Umbilical cord (tissue), 2 donors: ENCODE data around the gene COL27A1. TPM values are rescaled to one million over a fixed set of nuclear protein-coding genes. Genes with fewer than 3 reads are reported as not detected.

Source experiments
- DNase-seq: peaks from one replicate; pipeline ENCODE4 v3.0.0-alpha.2; 2015; ENCODE audit warnings: low spot score
- total RNA-seq: library from RNA; depleted of rRNA; stranded (reverse); fragments of >200 nt; gene quantifications from one replicate; pipeline ENCODE4 v1.2.3, GENCODE V29; 2014; ENCODE audit warnings: low replicate concordance; ENCODE audit not compliant: insufficient read depth

Gene COL27A1
- 12.3 TPM for total RNA-seq

DNA sequence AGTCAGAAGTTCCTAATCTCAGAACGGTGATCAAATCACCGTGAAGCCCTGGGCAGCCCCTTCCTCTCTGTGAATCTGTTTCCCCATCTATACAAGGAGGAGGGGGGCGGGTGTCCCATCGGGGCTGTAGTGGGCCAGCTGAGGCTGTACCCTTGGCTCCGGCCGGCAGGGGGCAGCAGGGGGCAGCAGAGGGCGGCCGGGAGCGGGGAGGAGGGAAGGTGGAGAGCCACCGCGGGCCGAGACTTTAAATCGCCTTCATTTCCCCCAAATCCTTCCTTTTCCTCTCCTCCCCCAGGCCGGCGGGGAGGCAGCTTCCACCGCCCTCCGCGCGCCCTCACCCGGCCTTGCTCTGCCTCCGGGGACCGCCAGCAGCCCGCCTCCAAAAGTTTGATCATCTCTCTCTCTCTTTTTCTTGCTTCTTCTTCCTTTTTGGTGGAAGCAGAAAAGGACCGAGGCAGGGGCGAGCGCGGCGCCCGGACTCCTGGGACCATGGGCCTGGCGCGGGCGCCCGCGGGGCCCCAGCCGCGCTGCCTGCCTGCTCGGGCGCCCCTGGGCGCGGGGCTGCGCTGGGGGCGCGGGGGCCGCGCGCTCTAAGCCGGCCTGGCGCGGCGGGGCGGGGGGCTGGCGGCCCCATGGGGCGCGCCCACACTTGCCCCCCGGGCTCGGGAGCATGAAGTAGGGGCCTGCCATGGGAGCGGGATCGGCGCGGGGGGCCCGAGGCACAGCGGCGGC is at the start of gene COL27A1:
COL27A1 (plus strand) TSS at position 275 of the 732 bp plus-strand sequence; CDS start at position 689, 414 bp downstream.
- peak; percentile 89 for DNase-seq

DNA sequence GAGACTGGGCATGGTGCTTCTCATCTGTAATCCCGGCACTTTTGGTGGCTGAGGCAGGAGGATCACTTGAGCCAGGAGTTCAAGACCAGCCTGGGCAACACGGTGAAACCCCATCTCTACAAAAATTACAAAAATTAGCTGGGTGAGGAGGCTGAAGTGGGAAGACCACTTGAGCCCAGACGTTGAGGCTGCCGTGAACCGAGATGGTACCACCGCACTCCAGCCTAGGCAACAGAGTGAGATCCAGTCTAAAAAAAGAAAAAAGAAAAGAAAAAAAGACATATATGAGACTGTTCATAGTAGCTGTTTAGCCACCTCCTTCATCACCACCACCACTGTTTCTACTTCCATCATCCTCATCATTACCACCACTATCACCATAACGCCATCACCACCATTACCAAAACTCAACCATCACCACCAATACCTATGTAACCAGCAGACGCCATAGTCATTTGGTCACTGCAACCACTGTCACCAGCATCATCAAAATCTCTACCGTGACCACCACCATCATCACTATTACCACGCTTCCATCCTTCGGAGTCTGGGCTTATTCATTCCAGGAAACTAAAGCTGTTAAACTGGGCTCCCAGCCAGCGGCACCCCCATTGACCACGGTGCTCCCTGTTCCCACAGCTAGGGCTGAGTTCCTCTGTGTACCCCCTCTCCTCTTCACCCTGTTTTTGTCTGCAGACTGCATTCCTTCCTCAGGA is 47.9 kb upstream of the COL27A1 start:
- no peak for DNase-seq

DNA sequence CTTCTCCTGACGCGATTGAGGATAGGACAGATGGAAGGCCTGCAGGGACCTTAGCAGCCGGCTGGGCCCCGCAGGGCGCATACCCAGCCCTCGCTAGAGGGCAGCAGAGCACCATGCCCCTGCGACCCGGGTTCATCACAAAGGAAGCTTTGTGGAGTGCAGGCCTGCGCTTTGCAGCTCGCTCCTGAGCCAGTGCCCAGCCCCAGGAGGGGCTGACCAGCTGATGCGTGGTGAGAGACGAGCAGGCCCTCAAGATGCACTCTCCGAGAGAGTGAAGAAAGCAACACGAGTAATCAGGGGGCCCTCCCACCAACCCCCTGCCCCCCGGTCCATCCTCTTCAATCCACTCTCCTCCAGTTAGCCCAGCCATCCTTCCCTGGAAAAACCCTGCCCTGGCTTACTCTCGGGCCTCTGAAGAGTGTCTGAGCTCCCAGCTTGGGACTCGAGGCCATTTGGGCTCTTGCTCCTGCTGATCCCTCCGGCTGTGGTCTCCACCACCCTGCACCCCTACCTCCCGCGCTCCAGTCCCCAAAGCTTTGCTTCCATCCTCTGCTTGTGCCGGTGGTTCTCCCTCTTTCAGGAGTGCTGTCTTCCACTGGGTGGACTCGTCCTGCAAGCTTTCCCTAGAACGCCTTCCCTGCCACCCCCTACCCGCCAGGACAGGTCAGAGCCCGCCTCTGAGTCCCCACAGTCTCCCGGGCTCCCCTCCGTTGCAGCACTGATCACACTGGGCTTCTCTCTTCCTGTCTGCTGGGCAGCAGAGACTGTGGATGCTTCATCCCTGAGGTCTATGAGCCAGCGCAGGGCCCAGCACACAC is 47.1 kb upstream of the COL27A1 start:
- peak; percentile 88 for DNase-seq

DNA sequence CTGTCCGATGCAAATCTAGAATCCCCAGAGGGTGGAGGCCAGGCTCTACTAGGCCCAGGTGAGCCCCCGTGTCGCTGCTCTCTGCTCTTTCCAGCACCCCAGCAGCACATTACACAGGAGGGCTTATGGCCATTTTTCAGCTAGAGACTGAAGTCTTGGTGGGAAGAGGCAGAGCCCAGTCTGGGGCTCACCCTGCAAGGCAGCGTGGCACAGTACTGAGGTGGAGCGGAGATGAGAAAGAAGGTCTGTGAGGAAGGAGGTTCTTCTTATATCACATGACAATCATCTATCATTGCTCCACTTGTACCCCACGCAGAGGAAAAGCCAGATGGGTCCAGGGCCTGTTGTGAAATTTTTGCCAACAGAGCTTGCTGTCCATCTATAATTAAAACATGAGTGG is 46.2 kb upstream of the COL27A1 start:
- DNase-seq, result no peak

DNA sequence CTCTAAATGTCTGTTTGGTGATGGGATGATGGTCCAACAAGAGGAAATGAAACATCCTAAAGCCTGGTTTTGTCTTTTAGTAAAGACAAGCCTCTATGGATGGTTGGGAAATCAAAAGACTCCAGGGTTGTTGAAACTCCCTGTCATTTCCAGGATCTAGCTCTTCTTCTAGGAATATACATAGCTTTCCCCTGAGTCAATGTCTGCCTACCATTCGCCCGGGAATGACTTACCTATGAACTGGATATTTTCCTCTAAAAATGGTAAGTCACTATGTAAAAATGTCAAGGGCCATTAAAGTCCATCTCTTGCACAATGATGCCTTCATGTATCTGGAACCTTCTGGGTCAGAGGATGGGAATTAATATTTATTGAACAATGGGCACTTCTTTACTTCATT is 45.2 kb upstream of the COL27A1 start:
- no peak for DNase-seq

DNA sequence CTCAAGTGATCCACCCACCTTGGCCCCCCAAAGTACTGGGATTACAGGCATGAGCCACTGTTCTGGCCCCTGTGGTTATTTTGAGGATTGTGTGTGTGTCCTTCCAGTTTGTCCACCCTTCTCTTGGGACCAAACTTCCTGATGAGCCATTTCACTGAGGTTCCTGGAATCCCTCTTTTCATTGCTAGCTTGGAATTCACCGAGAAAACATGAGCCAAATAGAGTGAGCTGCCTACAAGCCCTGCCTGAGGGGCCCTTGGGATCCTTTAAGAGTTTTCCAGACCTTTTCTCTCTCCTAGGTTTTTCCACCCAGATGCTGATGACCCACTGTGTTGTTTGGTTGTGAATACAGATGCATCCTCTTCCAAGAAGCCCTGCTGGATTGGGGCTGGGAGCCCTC is 43.0 kb upstream of the COL27A1 start:
- no peak for DNase-seq

DNA sequence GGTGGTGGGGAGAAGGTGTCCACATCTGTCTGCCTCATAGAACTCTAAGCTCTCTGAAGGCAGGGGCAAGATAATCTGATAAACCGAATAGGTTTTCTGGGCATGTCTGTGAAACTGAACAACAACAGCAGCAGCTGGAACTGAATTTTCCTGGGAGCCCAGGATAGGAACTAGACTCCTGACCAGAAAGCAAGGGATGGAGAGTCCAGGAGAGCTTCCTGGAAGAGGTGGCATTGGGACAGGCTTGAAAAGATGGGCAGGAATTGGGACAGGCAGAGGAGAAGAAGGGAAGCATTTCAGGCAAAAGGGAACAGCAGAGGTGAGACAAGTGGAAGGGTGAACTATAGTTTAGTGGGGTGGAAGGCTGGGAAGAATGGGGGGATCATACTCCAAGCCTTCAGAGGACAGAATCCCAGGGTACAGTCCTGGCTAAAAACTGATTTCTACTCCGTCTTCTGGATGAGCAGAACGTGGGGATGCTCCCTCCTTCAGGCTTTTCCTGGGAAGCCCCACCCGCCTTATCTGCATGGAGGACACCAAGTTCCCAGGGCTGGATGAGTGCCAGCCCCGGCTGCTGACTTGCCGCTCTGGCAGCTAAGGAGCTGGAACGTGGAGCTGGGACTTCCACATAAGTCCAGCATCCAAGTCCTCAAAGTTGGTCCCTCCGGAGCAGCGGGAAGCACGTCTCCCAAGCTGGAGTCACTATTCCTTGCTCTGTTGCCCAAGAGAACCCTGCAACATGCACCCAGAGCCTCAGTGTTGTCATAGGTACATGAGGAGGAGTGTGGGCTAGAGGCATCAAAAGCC is 42.4 kb upstream of the COL27A1 start:
- DNase-seq, result peak; percentile 86

DNA sequence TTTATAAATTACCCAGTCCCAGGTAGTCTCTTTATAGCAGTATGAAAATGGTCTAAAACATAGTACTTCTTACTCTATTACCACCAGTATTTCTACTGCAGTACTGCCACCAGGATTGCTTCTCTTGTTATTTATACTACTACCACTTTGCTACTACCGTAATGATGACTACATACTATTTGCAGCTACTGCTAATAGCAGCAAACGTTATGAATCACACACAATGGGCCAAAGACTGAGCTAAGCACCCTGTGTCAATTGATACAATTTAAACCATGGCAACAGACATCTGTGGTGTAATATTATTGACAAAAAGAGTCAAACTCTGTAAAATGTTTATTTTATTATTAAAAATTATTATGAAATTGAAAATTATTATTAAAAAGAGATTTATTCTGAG is 41.0 kb upstream of the COL27A1 start:
- DNase-seq, result no peak

DNA sequence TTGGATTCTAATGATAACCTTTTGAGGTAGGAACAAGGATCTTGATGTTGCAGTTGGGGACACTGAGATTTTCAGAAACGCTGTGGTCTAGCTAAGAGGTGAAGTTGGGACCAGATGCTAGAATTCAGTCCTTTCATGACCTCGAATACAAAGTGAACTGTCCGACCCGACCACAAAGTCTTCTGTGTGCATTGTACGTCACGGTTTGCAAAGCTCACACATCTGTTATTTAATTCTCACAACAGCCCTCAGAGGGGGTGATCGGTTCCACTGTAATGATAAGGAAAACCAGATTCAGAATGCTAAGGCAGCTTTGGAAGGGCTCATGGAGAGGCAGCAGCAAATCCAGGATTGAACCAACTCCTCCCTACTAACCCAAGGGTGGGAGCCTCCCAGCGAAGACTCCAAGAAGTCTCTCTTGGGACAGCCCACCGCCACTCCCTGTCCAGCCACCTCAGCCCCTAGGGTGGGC is 39.6 kb upstream of the COL27A1 start:
- DNase-seq, result peak; percentile 92

DNA sequence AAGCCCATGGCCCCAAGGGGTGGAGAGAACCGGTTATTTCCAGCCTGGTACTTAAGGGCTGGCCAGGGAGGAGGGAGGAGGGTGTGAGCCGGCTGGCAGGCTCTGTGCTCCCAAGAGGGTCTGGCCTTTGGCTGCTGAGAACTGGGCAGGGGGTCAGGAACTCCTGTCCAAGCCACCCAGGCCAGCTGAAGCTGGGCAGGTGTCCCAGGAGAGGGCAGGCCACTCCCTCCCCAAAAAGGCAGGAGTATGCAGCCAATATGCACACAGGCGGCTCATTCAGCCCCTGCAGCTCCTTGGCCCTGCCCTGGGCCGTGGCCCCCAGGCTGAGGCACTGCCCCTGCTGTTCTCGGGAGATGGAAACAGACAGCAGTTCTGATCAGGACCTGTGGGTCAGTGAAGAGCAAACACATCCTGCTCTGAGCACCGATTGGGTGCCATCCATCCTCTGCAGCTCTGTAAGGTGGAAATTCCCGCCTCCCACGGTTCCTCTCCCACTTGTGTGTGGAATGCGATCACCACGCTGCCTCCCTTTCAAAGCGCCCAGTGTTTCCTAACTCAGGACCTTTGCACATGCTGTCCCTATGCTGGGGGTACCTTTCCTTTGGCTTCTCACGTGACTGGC is 39.1 kb upstream of the COL27A1 start:
- DNase-seq, result no peak

DNA sequence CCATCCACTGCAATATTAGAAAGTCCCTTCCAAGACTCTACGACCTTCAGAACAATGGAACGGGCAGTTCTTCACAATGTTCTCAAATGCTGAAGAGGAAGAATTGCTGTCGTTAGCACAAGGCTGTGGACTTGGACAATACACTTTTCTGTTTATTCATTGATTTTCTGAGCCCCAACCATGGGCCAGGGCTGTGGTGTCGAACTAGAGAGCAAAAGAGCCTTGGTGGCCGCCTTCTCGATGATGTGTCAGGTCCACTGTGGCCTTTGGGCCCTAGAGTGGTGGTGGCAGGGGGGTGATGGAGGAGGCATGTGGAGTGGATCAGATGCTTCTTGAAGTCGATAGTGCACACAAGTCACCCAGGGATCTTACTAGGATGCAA is 37.7 kb upstream of the COL27A1 start:
- no peak for DNase-seq

DNA sequence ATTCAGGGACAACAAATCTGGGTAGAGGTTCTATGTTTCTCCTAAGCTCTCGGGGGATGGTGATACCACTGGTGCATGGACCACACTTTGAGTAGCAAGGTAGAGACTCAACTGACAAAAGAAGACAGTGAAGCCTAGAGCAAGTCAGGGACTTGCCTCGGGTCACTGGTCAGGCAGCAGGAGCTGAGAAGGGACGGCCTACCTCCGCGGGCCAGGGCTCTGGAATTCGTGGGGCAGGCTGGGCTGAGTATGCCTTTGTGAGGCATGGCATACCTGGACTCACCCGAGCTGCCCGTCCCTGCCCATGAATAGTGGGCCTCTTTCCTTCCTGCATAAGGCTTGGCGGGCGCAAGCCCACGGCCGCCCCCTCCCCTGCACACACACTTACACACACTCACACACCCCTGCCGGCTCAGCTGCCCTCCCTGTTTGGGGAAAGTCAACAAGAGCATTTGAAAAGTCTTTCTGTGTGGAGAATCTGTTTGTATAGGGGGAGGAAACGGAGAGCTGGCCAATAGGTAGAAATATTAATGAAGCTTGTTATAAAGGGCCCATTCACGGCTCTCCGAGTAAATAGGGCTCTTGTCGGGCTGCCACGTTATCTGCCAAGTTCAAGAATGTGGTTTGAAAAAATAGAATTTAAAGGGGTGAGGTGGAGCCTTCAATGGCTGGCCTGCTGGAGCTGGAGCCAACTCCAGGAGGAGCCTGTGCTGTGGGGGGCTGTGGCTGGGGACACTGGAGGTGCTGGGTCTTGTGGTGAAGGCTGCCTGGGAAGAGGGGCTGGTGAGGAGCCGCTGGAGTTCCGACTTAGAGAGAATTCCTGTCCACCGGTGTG is 37.1 kb upstream of the COL27A1 start:
- DNase-seq, result no peak

DNA sequence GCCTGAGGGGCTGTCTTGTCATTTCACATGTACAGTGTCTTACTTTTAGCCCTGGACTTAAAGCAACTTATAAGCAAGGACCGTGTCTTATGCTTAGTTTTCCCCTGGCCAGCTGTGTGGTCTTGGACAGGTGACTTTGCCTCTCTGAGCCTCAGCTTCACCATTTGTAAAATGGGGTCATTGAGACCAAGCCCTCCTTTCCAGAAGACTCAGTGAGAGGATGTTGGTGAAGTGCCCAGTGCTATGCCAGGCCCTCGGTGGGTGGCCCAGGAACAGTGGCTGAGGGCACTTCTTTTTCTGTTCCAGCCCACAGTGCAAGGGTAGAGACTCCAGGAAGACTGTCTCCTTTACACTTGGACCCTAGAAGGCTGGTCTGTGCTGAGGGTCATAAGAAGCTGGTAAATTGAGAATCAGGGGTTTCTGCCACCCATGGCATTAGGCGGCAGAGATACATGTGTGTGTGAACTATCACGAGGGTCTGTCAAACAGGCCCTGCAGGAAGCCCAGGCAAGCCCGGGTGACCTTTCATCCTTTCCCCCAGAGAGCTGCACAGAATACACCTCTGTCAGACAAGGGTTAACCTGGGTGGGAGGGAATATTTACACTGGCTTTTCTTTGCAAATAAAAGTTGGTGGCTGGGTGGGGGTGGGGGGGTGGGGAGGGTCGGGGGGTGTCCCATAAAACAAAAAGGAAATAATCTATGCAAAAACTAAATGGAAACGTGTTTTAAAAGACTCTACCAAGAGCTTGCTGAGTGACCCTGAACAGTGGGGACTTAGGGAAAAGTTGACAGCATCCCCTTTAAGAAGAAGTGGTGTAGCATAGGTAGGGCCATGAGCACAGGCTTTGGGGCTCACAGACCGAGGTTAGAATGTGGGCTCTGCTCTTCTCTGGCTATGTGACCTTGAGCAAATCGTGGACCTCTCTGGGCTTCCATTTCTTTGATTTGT is 35.8 kb upstream of the COL27A1 start:
- no peak for DNase-seq

DNA sequence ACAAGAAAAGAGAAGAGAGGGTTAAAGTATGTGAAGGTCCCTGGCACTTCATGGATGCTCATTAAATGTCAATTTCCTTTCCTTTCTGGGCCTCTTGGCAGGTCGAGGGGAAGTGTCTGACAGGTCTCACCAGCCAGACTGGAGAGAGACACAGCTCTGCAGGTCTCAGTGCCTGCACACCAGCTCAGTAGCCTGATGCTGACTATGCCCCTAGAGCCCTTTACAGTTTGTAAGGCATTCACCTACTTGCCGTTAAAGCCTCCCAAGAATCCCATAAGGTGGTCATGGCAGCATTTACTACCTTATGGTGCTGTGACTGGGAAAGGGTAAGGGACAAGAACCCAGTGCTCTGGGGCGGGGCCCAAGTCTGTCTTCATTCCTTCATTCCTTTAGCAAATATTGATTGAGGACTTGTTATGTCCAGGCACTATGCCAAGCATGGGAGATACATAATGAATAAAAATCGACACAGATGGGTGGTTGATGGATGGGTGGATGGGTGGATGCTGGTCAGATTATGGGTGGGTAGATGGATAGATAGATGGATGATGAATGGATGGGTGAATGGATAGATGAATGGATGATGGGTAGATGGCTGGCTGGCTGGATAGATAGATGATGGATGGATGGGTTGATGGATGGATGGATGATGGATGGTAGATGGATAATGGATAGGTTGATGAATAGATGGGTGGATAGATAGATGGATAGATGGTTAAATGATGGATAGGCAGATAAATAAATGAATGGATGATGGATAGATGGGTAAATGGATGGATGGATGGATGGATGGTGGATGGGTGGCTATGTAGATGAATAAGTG is 34.9 kb upstream of the COL27A1 start:
- DNase-seq, result no peak

DNA sequence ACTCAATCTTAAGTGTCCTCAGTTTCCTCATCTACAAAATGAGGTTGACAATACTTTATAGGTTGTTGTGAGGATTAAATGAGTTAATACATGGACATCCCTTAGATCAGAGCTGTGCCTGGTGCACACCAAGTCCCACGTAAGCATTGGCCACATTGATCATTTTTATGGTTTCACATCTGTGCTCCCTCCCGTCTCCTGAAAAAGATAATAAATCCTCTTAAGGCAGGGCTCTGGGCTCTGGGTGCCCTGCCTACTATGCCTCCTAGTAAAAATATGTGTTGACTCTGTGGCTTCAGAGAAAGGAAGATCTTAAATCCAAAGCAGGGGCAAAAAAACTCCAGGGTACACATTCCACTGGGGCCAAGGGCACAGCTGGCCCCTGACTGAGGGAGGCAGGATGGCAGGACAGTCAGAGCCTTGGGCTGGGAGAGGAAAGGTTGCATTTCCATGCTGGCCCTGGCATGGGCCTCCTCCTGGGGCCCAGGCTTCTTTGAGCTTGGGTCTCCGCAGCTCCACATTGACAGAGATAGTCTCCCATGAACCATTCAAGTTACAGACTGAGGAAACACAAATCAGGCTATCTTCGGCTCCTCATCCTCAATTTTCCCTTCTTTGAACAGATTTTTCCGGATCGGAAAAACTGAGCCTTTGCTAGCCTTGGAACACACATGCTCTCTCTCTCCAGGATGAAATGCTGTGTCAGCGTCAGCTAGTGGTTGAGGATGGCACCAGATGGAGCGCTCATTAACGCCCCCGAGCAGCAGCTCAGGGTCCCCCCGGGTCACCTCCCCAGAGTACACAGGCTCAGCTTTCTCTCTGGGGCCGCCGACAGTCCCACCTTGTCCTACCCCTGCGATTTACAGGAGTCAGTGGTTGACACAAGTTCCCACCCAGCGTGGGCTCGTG is 33.9 kb upstream of the COL27A1 start:
- peak; percentile 53 for DNase-seq

DNA sequence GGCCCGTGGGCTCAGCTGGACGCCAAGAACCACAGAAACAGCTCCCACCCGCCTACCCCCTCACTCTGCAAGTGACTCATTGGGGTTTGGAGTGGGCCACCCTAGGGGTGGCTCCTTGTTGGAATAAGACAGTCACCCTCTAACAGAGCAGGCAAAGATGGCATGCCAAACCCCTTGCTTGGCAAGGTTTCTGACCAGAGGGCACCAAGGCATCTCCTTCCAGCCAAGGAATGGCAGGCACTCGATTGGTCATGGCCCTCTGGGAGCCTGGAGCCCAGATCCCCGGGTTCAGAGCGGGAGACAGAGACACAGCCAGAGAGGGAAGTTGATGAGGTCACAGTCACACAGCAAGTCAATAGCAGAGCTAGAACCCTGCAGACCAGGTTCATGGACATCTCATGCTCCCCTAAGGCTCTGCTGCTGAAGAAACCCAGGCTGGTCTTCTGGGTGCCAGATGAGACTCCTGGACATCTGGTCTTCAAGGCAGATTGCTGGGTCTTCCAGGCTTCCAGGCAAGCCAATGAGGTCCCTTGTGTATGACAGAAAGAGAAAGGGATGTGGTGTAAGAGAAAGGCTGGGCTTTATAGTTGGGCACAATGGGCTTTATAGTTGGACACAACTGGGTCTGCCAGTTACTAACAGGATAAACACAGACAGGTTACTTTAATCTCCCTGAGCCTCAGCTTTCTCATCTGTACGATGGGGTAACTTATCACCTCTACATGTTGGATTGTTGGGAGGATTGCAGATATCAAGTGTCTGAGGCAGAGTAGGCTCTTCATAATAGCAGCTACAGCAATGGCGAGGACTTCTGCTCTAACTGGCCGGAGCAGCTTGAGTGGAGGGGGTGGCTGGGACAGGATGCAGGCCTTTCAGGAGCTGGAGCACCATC is 33.0 kb upstream of the COL27A1 start:
- DNase-seq, result no peak
